KOPT-K1 (cell line): Measurements from ENCODE around the gene LRRC32.
"Not testable (repeated sequence)": the region's sequence is repeated elsewhere in the genome, so short reads cannot be mapped to it uniquely, and the experiment has no call there.

Experiments used
- H3K27ac ChIP-seq: fragments of 200-600 bp; sonication (generic); 2 replicates; pipeline ENCODE4 v1.5.1; 2016; ENCODE audit warnings: antibody characterized with exemption, mild to moderate bottlenecking, low read depth, low read length; ENCODE audit not compliant: poor library complexity, severe bottlenecking
- H3K36me3 ChIP-seq: fragments of 200-600 bp; sonication (generic); 2 replicates; pipeline ENCODE4 v1.5.1; 2017; ENCODE audit warnings: antibody characterized with exemption, mild to moderate bottlenecking, low read length, moderate library complexity; ENCODE audit not compliant: insufficient read depth
- H3K9me3 ChIP-seq: fragments of 200-600 bp; sonication (generic); 2 replicates; pipeline ENCODE4 v1.5.1; 2017; ENCODE audit warnings: antibody characterized with exemption, low read length, mild to moderate bottlenecking; ENCODE audit not compliant: insufficient read depth, poor library complexity, severe bottlenecking

Gene LRRC32

DNA sequence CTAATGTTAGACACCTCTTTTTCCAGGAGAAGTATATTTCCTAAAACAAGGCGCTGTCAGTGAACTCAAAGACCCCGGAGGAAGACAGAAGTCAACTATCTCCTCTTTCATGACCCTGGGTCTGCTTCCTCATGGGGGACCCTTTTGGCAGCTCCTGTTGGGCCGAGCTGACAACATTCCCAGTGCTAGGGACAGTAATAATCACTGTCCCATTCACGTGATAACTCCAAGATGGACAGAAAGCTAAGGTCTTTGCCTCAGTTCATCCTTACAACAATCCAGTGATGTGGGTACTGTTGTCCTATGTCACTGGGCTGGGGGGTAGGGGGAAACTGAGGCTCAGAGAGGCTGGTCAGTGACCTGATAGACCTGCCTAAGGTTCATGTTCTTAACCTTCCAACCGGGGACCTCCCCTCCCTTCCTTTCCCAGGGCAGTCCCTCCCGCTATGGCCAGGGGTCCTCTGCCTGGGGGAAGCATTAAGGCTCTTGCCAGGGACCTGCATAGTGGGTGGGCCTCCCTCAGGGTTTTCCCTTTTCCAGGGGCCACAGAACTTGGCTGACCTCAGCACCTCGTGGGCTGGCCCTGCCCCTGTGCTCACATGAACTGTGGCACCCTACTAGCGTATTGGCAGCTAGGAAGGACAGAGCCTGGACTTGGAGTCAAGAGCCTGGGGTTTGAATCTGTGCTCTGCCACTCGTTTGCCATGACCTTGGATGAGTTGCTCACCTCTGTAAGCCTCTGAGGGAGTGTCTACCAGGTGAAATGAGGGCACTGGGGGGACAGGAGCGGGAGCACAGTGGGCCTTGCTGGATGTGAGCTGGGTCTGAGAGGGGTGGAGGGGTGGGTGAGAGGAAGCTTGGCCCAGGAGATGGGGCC is 53.6 kb downstream of the LRRC32 start:
- no peak overlapping the region for H3K27ac ChIP-seq
- no peaks in the 10 kb centered on the region for H3K36me3 ChIP-seq
- peaks cover 7% of the 10 kb centered on the region for H3K9me3 ChIP-seq

DNA sequence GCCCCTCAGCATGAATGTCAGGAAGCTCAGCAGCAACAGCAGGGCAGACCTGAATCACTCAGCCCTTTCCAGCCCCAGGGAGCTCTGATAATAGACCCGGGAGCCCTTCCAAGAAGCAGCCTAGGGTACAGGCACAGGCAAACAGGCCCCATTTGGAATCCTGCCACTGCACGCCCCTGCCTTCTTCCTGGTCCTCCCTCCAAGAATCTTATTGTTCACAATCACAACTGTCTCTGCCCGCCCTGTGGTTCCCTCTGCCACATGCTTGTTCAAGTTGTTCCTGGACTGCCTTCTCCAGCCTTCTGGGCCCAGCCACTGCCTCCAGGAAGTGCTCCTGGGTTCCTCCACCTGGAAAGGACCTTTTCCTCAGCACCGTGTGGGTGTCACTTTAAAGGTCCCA is 54.6 kb downstream of the LRRC32 start:
- peaks cover 7% of the 10 kb centered on the region for H3K9me3 ChIP-seq
- H3K36me3 ChIP-seq = no peaks in the 10 kb centered on the region
- H3K27ac ChIP-seq = no peak overlapping the region

DNA sequence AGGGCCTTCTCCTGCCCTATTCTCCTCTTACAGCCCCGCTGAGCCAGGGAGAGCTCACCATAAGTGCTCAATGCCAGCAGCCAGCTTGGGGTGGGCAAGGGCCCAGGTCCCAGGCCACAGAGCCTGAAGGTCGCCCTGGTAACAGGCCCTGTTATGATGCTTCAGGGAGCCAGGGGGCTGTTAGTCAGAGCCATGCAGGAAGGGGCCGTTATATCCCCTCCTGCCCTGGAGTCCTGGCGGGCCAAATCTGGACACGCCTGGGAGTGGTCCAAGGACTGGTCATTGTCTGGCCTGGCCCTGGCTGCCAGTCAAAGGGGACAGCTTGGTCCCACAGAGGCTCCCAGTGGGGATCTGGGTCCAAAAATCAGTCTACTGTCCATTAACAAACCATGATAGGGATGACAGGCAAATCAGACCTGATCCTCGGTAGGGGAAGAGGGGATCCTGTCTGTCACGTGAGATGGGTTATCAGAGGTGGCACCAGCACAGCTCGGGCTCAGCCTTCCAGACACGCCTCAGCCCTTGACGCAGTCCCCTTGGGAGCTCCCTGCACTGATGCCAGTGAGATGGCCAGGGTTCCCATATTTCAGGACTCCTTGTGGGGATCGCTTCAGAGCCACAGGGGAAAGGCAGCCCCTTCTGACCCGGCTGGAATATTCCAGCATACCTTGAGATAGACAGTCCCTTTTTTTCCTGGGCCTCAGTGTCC is 55.9 kb downstream of the LRRC32 start:
- Histone ChIP-seq H3K9me3 (peaks cover 7% of the 10 kb centered on the region), H3K36me3 (no peaks in the 10 kb centered on the region), H3K27ac (no peak overlapping the region)

DNA sequence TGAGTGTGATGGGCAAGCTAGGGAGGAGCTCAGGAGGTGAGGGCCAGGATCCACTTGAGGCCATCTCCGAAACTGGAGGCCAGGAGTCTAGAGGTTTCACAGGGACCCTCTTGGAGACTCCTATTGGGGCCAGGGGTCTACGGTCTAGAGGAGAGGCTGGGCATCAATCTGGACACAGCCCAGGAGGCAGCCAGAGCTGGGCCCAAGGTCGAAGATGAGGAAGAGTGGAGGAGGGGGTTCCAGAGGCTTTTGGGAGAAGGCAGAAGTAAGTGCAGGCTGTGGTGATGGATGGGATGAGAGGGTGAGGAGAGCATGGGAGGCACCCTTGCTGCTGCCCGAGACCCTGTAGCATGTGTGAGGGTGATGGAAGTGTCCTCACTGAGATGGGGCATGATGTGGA is 56.6 kb downstream of the LRRC32 start:
- no peak overlapping the region for H3K27ac ChIP-seq
- no peaks in the 10 kb centered on the region for H3K36me3 ChIP-seq
- H3K9me3 ChIP-seq = peaks cover 7% of the 10 kb centered on the region

DNA sequence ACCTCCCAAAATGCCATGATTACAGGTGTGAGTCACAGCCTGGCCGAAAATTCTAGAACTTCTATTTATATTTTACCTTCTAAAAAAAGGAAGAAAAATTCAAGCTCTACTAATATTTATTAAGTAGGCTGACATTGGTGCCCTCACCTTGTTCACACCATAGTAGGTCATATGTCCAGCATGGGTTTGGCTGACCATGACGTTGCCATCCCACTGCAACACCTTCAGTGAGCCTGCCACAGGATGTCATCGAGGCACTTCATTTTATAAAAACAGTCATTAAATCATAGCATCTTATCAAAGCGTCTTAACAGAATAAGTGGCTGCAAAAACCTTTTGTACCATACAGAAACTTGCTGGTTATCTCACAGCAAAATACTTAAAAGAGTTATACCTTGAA is 58.3 kb downstream of the LRRC32 start:
- Histone ChIP-seq H3K36me3 (no peaks in the 10 kb centered on the region), H3K27ac (no peak overlapping the region), H3K9me3 (no peaks in the 10 kb centered on the region)

DNA sequence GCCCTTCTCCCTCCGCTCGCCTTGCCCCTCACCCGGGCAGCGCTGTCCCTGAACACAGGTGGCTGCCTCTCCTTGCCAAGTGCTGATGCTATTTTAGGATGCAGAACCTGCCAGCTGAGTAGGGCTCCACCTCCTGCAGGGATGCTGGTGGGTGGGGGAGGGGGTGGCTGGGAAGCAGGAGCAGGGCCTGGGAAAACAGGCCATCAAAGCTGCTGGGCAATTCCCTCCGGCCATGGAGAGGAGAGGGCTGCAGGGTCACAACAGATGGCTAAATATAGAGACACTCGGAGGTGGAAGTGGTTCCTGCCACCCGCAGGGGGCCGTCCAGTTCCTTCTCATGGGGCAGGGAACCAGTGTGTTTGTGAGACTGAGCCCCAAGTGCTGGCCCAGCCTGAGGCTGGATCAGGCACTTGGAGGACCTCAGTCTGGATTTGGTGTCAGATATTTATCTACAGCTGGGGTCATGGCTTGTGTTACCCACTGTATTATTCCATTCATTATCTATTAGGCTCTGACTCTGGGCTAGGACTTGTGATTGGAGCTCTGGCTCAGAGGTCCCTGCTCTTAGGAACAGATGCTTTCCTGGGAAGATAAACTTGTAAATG is 59.6 kb downstream of the LRRC32 start:
- H3K9me3 ChIP-seq = peaks cover under 1% of the 10 kb centered on the region
- no peaks in the 10 kb centered on the region for H3K36me3 ChIP-seq
- no peak overlapping the region for H3K27ac ChIP-seq

DNA sequence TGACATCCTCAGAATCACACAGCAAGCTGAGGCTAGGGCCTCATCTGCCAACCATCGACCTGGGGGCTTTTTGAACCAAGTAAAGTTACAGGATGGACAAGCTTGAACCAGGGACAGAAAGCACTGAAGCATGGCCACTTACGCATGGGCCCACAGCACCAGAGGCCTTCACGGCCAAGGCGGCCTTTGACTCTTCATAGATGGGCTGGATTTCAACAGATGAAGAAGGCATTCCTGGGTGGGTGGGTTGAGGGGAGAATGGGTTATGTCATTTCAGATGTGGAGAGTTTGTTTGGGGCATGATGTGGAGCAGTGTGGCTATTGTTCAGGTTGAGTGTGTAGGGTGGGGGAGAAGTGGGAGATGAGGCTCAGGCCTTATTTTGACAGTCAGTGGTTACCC is 60.2 kb downstream of the LRRC32 start:
- Histone ChIP-seq H3K36me3 (no peaks in the 10 kb centered on the region), H3K9me3 (peaks cover 6% of the 10 kb centered on the region), H3K27ac (no peak overlapping the region)

DNA sequence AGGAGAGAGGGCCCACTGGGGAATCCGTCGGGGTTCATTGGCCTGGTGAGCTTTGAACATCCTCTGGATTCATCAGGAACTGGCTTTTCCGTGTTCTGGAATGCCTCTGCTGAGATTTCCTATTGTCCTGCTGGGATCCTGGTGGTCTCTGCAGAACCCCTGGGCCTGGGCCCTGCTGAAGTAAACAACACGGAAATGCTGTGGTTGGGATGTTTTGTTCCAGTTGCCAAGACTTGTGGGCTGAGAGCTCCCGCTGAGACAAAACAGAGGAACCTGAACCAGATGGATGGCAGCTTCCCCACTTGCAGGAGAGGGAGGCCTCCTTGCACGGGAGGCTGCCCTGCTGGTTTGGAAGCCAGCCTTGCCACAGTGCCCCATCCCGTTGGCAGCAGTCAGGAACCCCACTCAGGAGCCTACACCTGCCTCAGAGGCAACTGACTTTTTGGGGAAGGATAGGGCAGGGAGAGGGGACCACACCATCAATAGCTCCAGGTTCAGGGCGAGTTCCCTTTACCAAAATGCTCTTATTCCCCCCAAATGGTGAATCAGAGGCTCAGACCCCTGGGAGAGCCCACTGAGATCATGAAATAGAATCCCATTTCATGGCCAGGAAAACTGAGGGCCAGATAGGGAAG is 60.7 kb downstream of the LRRC32 start:
- peaks cover 6% of the 10 kb centered on the region for H3K9me3 ChIP-seq
- H3K36me3 ChIP-seq = no peaks in the 10 kb centered on the region
- no peak overlapping the region for H3K27ac ChIP-seq

DNA sequence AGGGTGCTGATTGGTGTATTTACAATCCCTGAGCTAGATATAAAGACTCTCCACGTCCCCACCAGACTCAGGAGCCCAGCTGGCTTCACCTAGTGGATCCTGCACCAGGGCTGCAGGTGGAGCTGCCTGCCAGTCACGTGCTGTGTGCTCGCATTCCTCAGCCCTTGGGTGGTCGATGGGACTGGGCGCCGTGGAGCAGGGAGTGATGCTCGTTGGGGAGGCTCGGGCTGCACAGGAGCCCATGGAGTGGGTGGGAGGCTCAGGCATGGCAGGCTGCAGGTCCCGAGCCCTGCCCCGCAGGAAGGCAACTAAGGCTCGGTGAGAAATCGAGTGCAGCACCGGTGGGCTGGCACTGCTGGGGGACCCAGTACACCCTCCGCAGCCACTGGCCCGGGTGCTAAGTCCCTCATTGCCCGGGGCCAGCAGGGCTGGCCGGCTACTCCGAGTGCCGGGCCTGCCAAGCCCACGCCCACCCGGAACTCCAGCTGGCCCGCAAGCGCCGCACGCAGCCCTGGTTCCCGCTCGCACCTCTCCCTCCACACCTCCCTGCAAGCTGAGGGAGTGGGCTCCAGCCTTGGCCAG is 61.6 kb downstream of the LRRC32 start:
- H3K27ac ChIP-seq, H3K36me3 ChIP-seq, H3K9me3 ChIP-seq: not testable (repeated sequence)

DNA sequence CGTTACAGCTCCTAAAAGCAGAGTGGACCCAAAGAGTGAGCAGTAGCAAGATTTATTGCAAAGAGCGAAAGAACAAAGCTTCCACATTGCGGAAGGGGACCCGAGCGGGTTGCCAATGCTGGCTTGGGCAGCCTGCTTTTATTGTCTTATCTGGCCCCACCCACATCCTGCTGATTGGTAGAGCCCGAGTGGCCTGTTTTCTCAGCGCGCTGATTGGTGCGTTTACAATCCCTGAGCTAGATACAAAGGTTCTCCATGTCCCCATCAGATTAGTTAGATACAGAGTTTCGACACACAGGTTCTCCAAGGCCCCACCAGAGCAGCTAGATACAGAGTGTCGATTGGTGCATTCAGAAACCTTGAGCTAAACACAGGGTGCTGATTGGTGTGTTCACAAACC is 62.3 kb downstream of the LRRC32 start:
- H3K36me3 ChIP-seq, H3K9me3 ChIP-seq, H3K27ac ChIP-seq: not testable (repeated sequence)
